CD4-positive, alpha-beta T cell treated with Interleukin-4 for 4 hours (primary cell): Measurements from ENCODE around the gene KCNQ2.
A peak's percentile ranks its signal among the peaks of the same experiment; 100 is the strongest.

Experiments
- DNase-seq: peaks from one replicate; pipeline ENCODE4 v3.0.0-alpha.2; 2020

Gene KCNQ2

GRCh38 chr20:63501818-63502670 lies 29.6 kb upstream of the KCNQ2 start:
- DNase-seq: no peak

- DNase-seq: no peak
Measured at GRCh38 chr20:63500902-63501817, 28.7 kb upstream of the KCNQ2 start.

GRCh38 chr20:63500151-63500901 lies 27.9 kb upstream of the KCNQ2 start:
- DNase-seq: no peak

GRCh38 chr20:63499338-63499969 lies 27.0 kb upstream of the KCNQ2 start:
- DNase-seq: no peak

GRCh38 chr20:63498960-63499337 lies 26.5 kb upstream of the KCNQ2 start, which contains the start of gene EEF1A2:
EEF1A2 (minus strand) TSS chr20:63499083; CDS start chr20:63497763, 1,320 bp downstream.
- DNase-seq: peak; percentile 24

GRCh38 chr20:63497946-63498935 lies 25.8 kb upstream of the KCNQ2 start:
- DNase-seq: no peak

- DNase-seq: no peak
Measured at GRCh38 chr20:63497138-63497945, 24.9 kb upstream of the KCNQ2 start.

GRCh38 chr20:63496596-63497120 lies 24.2 kb upstream of the KCNQ2 start:
- DNase-seq: no peak

GRCh38 chr20:63495741-63496595 lies 23.5 kb upstream of the KCNQ2 start:
- DNase-seq: peak; percentile 64

GRCh38 chr20:63495167-63495720 lies 22.8 kb upstream of the KCNQ2 start:
- DNase-seq: no peak

GRCh38 chr20:63494420-63495166 lies 22.1 kb upstream of the KCNQ2 start:
- no peak for DNase-seq

GRCh38 chr20:63494084-63494419 lies 21.6 kb upstream of the KCNQ2 start:
- DNase-seq: no peak

GRCh38 chr20:63493563-63494020 lies 21.1 kb upstream of the KCNQ2 start:
- no peak for DNase-seq

GRCh38 chr20:63492982-63493381 lies 20.5 kb upstream of the KCNQ2 start:
- DNase-seq: no peak

GRCh38 chr20:63492518-63492917 lies 20.1 kb upstream of the KCNQ2 start:
- DNase-seq: no peak

GRCh38 chr20:63491635-63492230 lies 19.3 kb upstream of the KCNQ2 start:
- DNase-seq: no peak

- no peak for DNase-seq
Measured at GRCh38 chr20:63491078-63491477, 18.6 kb upstream of the KCNQ2 start.

- no peak for DNase-seq
Measured at GRCh38 chr20:63490416-63490815, 18.0 kb upstream of the KCNQ2 start.
